H9 (cell line): Measurements from ENCODE around the gene JAG1. TPM values are rescaled to one million over a fixed set of nuclear protein-coding genes. Genes with fewer than 3 reads are reported as not detected.

ENCODE experiments used
- DNase-seq: peaks from one replicate; pipeline ENCODE4 v3.0.0-alpha.2; 2017
- H2AFZ ChIP-seq: one replicate; pipeline ENCODE4 v1.6.1; 2013; ENCODE audit warnings: mild to moderate bottlenecking, low read length, control low read depth, moderate library complexity
- H2AK5ac ChIP-seq: 2 replicates; pipeline ENCODE4 v1.6.1; 2013; ENCODE audit warnings: low read length, control low read depth, mixed read lengths; ENCODE audit not compliant: insufficient read length
- H2BK120ac ChIP-seq: one replicate; pipeline ENCODE4 v1.6.1; 2013; ENCODE audit warnings: low read depth, mild to moderate bottlenecking, low read length, control low read depth, inconsistent platforms; ENCODE audit not compliant: poor library complexity, severe bottlenecking
- H2BK12ac ChIP-seq: 2 replicates; pipeline ENCODE4 v1.6.1; 2013; ENCODE audit warnings: low read length, control low read depth, mixed read lengths, low read depth; ENCODE audit not compliant: insufficient read length
- H2BK15ac ChIP-seq: 2 replicates; pipeline ENCODE4 v1.6.1; 2013; ENCODE audit warnings: low read depth, low read length, control low read depth
- H2BK20ac ChIP-seq: one replicate; pipeline ENCODE4 v1.6.1; 2013; ENCODE audit warnings: low read depth, mild to moderate bottlenecking, low read length, control low read depth, inconsistent platforms; ENCODE audit not compliant: poor library complexity, severe bottlenecking
- H2BK5ac ChIP-seq: 2 replicates; pipeline ENCODE4 v1.6.1; 2013; ENCODE audit warnings: low read length, control low read depth, mixed read lengths; ENCODE audit not compliant: insufficient read length
- H3K14ac ChIP-seq: 2 replicates; pipeline ENCODE4 v1.6.1; 2013; ENCODE audit warnings: low read length, control low read depth; ENCODE audit not compliant: insufficient read depth
- H3K18ac ChIP-seq: 2 replicates; pipeline ENCODE4 v1.6.1; 2013; ENCODE audit warnings: low read depth, mild to moderate bottlenecking, mixed read lengths, low read length, control low read depth; ENCODE audit not compliant: insufficient read length
- H3K23ac ChIP-seq: 2 replicates; pipeline ENCODE4 v1.6.1; 2013; ENCODE audit warnings: low read length, control low read depth, mixed read lengths, low read depth; ENCODE audit not compliant: insufficient read length
- H3K23me2 ChIP-seq: 2 replicates; pipeline ENCODE4 v1.6.1; 2013; ENCODE audit warnings: low read depth, mild to moderate bottlenecking, mixed read lengths, low read length, control low read depth; ENCODE audit not compliant: insufficient read length, poor library complexity, severe bottlenecking
- H3K27ac ChIP-seq: 2 replicates; pipeline ENCODE4 v1.5.1; 2013; ENCODE audit warnings: low read length, control low read depth, mixed read lengths, low read depth; ENCODE audit not compliant: insufficient read length
- H3K27me3 ChIP-seq: 2 replicates; pipeline ENCODE4 v1.6.1; 2013; ENCODE audit warnings: low read length, control low read depth, inconsistent platforms; ENCODE audit not compliant: insufficient read depth
- H3K4ac ChIP-seq: 2 replicates; pipeline ENCODE4 v1.6.1; 2013; ENCODE audit warnings: low read depth, mild to moderate bottlenecking, control low read depth, inconsistent platforms, low read length, moderate library complexity
- H3K4me1 ChIP-seq: 2 replicates; pipeline ENCODE4 v1.6.1; 2013; ENCODE audit warnings: low read length, control low read depth, inconsistent platforms; ENCODE audit not compliant: insufficient read depth
- H3K4me2 ChIP-seq: 2 replicates; pipeline ENCODE4 v1.6.1; 2013; ENCODE audit warnings: low read length, control low read depth, mixed read lengths; ENCODE audit not compliant: insufficient read length, insufficient read depth
- H3K56ac ChIP-seq: 2 replicates; pipeline ENCODE4 v1.6.1; 2013; ENCODE audit warnings: low read depth, mild to moderate bottlenecking, mixed read lengths, low read length, control low read depth; ENCODE audit not compliant: insufficient read length
- H3K79me1 ChIP-seq: 2 replicates; pipeline ENCODE4 v1.6.1; 2013; ENCODE audit warnings: low read depth, mild to moderate bottlenecking, moderate library complexity, low read length, control low read depth, inconsistent platforms; ENCODE audit not compliant: insufficient read depth, poor library complexity, severe bottlenecking
- H3K79me2 ChIP-seq: 2 replicates; pipeline ENCODE4 v1.6.1; 2013; ENCODE audit warnings: low read length, control low read depth, inconsistent platforms; ENCODE audit not compliant: insufficient read depth
- H3K9ac ChIP-seq: 2 replicates; pipeline ENCODE4 v1.6.1; 2013; ENCODE audit warnings: low read length, control low read depth, mixed read lengths; ENCODE audit not compliant: insufficient read length; ENCODE audit errors: extremely low read depth
- H3K9me3 ChIP-seq: one replicate; pipeline ENCODE4 v1.6.1; 2013; ENCODE audit warnings: low read depth, low read length, inconsistent platforms; ENCODE audit not compliant: control insufficient read depth
- H3T11ph ChIP-seq: one replicate; pipeline ENCODE4 v1.6.1; 2013; ENCODE audit warnings: mild to moderate bottlenecking, low read length, control low read depth, inconsistent platforms
- H4K20me1 ChIP-seq: one replicate; pipeline ENCODE4 v1.6.1; 2013; ENCODE audit not compliant: control insufficient read depth, insufficient read length, insufficient read depth
- H4K5ac ChIP-seq: 2 replicates; pipeline ENCODE4 v1.6.1; 2013; ENCODE audit warnings: low read depth, mild to moderate bottlenecking, mixed read lengths, low read length, control low read depth; ENCODE audit not compliant: insufficient read length
- H4K8ac ChIP-seq: replicated peaks from 2 replicates; pipeline ENCODE4 v1.6.1; 2013; ENCODE audit warnings: low read length, control low read depth, mixed read lengths, low read depth; ENCODE audit not compliant: insufficient read length
- H4K91ac ChIP-seq: 2 replicates; pipeline ENCODE4 v1.6.1; 2013; ENCODE audit warnings: low read depth, mild to moderate bottlenecking, moderate library complexity, mixed read lengths, low read length, control low read depth; ENCODE audit not compliant: insufficient read length
- H3K27ac Mint-ChIP-seq, 3 experiments: 2 replicates in 2 of 3; 3 replicates in 1 of 3; pipeline ENCODE4 v1.8.0; 2020 to 2021; ENCODE audit warnings: mixed read lengths in 3 of 3, mild to moderate bottlenecking in 1 of 3, moderate library complexity in 1 of 3
- H3K27me3 Mint-ChIP-seq: 2 replicates; pipeline ENCODE4 v1.8.0; 2021; ENCODE audit warnings: low read depth, mild to moderate bottlenecking, moderate library complexity, mixed read lengths
- H3K36me3 Mint-ChIP-seq, 3 experiments: 2 replicates in 2 of 3; 3 replicates in 1 of 3; pipeline ENCODE4 v1.8.0; 2020 to 2021; ENCODE audit warnings: low read depth in 3 of 3, mixed read lengths in 3 of 3; ENCODE audit not compliant: insufficient read depth in 1 of 3
- H3K4me1 Mint-ChIP-seq, 2 experiments: 2 replicates each; pipeline ENCODE4 v1.8.0; 2020; ENCODE audit warnings: mixed read lengths in 2 of 2
- H3K4me3 Mint-ChIP-seq, 2 experiments: 2 replicates in 1 of 2; 3 replicates in 1 of 2; pipeline ENCODE4 v1.8.0; 2020 to 2021; ENCODE audit warnings: mild to moderate bottlenecking in 2 of 2, mixed read lengths in 2 of 2, moderate library complexity in 1 of 2
- H3K9me3 Mint-ChIP-seq, 2 experiments: 2 replicates in 1 of 2; 3 replicates in 1 of 2; pipeline ENCODE4 v1.8.0; 2020; ENCODE audit warnings: mild to moderate bottlenecking in 2 of 2, mixed read lengths in 2 of 2, moderate library complexity in 1 of 2
- CTCF ChIP-seq: fragments of 200-600 bp; sonication (generic); conservative IDR thresholded peaks from 3 replicates; pipeline ENCODE4 v1.8.0; 2021; ENCODE audit warnings: antibody characterized with exemption, mild to moderate bottlenecking
- WGBS: extraction: QIAGEN DNeasy Blood & Tissue Kit; methylation state at CpG from one replicate; pipeline ENCODE4 v1.1.7; 2013; ENCODE audit warnings: missing lambda C conversion rate, low lambda C conversion rate, mixed read lengths; ENCODE audit not compliant: insufficient read length; ENCODE audit errors: extremely low coverage; 5-methylcytosine and 5-hydroxymethylcytosine counted together
- total RNA-seq: library from RNA; stranded (reverse); gene quantifications from 2 replicates; pipeline ENCODE4 v1.2.1, GENCODE V29; 2021

Gene JAG1
- total RNA-seq, 1 experiment from 2014 or later: 58.1 TPM

GRCh38 chr20:10709916-10710315 lies 36.1 kb upstream of the JAG1 start:
- Histone ChIP-seq H3K4me1 (no peaks in the 10 kb centered on the region; the same call in 1 of the 2 replicates), H3K4ac (no peak overlapping the region), H3K9ac (no peak overlapping the region), H3K27ac (no peak overlapping the region), H3K14ac (no peak overlapping the region), H4K20me1 (no peaks in the 10 kb centered on the region), H2BK12ac (no peak overlapping the region), H2BK120ac (no peak overlapping the region), H4K91ac (no peak overlapping the region), H3K27me3 (no peaks in the 10 kb centered on the region), H3K79me2 (no peaks in the 10 kb centered on the region), H3K23ac (no peak overlapping the region), H3K9me3 (no peaks in the 10 kb centered on the region), H4K8ac (no peak overlapping the region), H4K5ac (no peak overlapping the region), H2BK5ac (no peak overlapping the region), H2BK15ac (no peak overlapping the region), H2BK20ac (no peak overlapping the region), H3T11ph (no peak overlapping the region), H3K23me2 (no peaks in the 10 kb centered on the region), H2AFZ (no peak overlapping the region), H3K4me2 (no peak overlapping the region), H3K18ac (no peak overlapping the region), H2AK5ac (no peak overlapping the region), H3K56ac (no peak overlapping the region), H3K79me1 (no peaks in the 10 kb centered on the region)
- H3K27ac Mint-ChIP-seq: no peak overlapping the region
- no peaks in the 10 kb centered on the region for H3K36me3 Mint-ChIP-seq
- WGBS: 100% methylated on average over 2 of the region's 3 CpGs
- H3K27me3 Mint-ChIP-seq: no peaks in the 10 kb centered on the region
- no peak overlapping the region for H3K4me3 Mint-ChIP-seq
- peaks cover 10 to 12% of the 10 kb centered on the region in 2 experiments for H3K4me1 Mint-ChIP-seq
- DNase-seq: no peak
- H3K9me3 Mint-ChIP-seq: no peaks in the 10 kb centered on the region
- no peak for TF ChIP-seq CTCF
